Osteoblast (primary cell): ENCODE results near the gene ITPA. TPM values are rescaled to one million over a fixed set of nuclear protein-coding genes. Genes with fewer than 3 reads are reported as not detected.

Experiments
- DNase-seq: peaks from one replicate; pipeline ENCODE4 v3.0.0; 2011; ENCODE audit warnings: low spot score, mixed read lengths; ENCODE audit not compliant: insufficient read length; ENCODE audit errors: missing footprints
- H2AFZ ChIP-seq: 2 replicates; pipeline ENCODE4 v1.6.0; 2011; ENCODE audit warnings: mild to moderate bottlenecking, low read length
- H3K27ac ChIP-seq: 2 replicates; pipeline ENCODE4 v1.5.1; 2011; ENCODE audit warnings: mild to moderate bottlenecking, low read depth, low read length, moderate library complexity
- H3K27me3 ChIP-seq: 2 replicates; pipeline ENCODE4 v1.6.0; 2012; ENCODE audit warnings: mild to moderate bottlenecking, control low read depth, inconsistent platforms, low read length, moderate library complexity; ENCODE audit not compliant: insufficient read depth
- H3K36me3 ChIP-seq: 2 replicates; pipeline ENCODE4 v1.5.1; 2011; ENCODE audit warnings: mild to moderate bottlenecking, low read length, control low read depth, moderate library complexity; ENCODE audit not compliant: insufficient read depth
- H3K4me1 ChIP-seq: 2 replicates; pipeline ENCODE4 v1.5.1; 2011; ENCODE audit warnings: mild to moderate bottlenecking, low read length, control low read depth, moderate library complexity; ENCODE audit not compliant: insufficient read depth
- H3K4me2 ChIP-seq: 2 replicates; pipeline ENCODE4 v1.6.0; 2011; ENCODE audit warnings: mild to moderate bottlenecking, low read length; ENCODE audit not compliant: insufficient read depth
- H3K4me3 ChIP-seq: fragments of 200-600 bp; sonication (generic); 3 replicates; pipeline ENCODE4 v1.5.1; 2012; ENCODE audit warnings: mild to moderate bottlenecking, low read length, inconsistent platforms; ENCODE audit not compliant: insufficient read depth
- H3K79me2 ChIP-seq: 2 replicates; pipeline ENCODE4 v1.6.0; 2012; ENCODE audit warnings: mild to moderate bottlenecking, low read length, control low read depth, inconsistent platforms; ENCODE audit not compliant: insufficient read depth
- H3K9me3 ChIP-seq: 2 replicates; pipeline ENCODE4 v1.5.1; 2011; ENCODE audit warnings: low read depth, low read length, control low read depth
- H4K20me1 ChIP-seq: 2 replicates; pipeline ENCODE4 v1.6.0; 2012; ENCODE audit warnings: mild to moderate bottlenecking, low read length, control low read depth; ENCODE audit not compliant: insufficient read depth
- total RNA-seq: library from RNA; depleted of rRNA; stranded (reverse); fragments of >200 nt; gene quantifications from 2 replicates; pipeline ENCODE4 v1.2.3, GENCODE V29; 2012
- TF ChIP-seq, protein P1 (sequence below): IDR thresholded peaks from 2 replicates; pipeline ENCODE4 v1.5.1; 2011; ENCODE audit warnings: mild to moderate bottlenecking, low read depth, low read length, moderate library complexity; ENCODE audit errors: extremely low read depth

The ITPA gene
- total RNA-seq, result 29.8 and 34.0 TPM in 2 replicates

DNA sequence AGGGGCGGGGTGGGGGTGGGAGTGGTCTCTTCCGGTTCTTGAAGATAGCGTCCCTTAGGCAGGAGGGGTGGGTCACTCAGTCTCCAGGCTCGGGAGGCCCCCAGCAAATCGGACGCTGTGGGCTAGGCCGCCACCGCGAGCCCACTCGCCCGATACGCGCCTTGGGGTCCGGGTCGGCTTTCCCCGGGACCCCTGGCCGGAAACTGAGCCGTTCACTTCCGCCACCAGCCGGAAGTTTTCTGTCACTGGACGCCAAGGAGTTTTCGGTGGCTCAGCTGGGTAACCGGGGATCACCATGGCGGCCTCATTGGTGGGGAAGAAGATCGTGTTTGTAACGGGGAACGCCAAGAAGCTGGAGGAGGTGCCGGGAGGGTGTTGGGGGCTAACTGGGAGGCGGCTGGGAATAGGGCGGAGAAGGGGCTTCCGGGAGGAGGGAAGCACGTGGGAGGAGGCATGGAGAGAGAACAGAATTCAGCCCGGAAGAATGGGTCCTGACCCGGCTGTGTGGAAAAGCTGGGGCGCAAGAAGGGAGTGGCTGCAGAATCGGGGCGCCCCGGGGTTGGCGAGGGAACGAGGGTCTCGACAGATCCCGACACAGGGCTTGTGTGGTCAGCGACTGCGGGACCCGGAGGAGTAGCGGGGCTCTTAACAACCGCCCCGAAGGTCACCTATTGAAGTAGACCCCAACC, at the start of gene ITPA:
Gene ITPA (plus strand): TSS at position 242 of the 689 bp plus-strand sequence. CDS start 54 bp downstream, at position 296.
- H3K79me2 ChIP-seq, result peaks cover 55% of the 10 kb centered on the region

DNA sequence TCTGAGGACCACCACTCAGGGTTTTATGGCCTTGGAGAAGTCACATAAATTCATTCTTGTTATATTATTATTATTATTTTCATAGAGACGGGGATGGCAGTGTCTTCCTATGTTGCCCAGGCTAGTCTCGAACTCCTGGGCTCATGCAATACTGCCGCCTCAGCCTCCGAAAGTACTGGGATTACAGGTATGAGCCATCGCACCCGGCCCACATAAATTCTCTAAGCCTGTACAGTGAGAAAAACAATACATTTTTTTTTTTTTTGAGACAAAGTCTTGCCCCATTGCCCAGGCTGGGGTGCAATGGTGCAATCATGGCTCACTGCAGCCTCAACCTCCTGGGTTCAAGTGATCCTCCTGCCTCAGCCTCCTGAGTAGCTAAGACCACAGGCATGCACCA, 48.9 kb upstream of the ITPA start:
- DNase-seq, result peak; percentile 38
- H2AFZ ChIP-seq, result no peak overlapping the region
- H3K4me2 ChIP-seq, result peak overlapping the region; percentile 100

More for the DNA sequence above, at the start of gene ITPA:
- Histone ChIP-seq H3K4me1 (peaks cover 14% of the 10 kb centered on the region), H3K27ac (peak within 1 kb of the TSS; percentile 65), H3K36me3 (peaks cover 11% of the 10 kb centered on the region), H3K4me3 (peak within 1 kb of the TSS; percentile 98), H4K20me1 (no peaks in the 10 kb centered on the region), H2AFZ (peak within 1 kb of the TSS; percentile 95), H3K4me2 (peak within 1 kb of the TSS; percentile 85), H3K9me3 (no peaks in the 10 kb centered on the region), H3K27me3 (no peaks in the 10 kb centered on the region)
- TF ChIP-seq, protein P1, sequence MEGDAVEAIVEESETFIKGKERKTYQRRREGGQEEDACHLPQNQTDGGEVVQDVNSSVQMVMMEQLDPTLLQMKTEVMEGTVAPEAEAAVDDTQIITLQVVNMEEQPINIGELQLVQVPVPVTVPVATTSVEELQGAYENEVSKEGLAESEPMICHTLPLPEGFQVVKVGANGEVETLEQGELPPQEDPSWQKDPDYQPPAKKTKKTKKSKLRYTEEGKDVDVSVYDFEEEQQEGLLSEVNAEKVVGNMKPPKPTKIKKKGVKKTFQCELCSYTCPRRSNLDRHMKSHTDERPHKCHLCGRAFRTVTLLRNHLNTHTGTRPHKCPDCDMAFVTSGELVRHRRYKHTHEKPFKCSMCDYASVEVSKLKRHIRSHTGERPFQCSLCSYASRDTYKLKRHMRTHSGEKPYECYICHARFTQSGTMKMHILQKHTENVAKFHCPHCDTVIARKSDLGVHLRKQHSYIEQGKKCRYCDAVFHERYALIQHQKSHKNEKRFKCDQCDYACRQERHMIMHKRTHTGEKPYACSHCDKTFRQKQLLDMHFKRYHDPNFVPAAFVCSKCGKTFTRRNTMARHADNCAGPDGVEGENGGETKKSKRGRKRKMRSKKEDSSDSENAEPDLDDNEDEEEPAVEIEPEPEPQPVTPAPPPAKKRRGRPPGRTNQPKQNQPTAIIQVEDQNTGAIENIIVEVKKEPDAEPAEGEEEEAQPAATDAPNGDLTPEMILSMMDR, result no peak
- peak; percentile 93 for DNase-seq

DNA sequence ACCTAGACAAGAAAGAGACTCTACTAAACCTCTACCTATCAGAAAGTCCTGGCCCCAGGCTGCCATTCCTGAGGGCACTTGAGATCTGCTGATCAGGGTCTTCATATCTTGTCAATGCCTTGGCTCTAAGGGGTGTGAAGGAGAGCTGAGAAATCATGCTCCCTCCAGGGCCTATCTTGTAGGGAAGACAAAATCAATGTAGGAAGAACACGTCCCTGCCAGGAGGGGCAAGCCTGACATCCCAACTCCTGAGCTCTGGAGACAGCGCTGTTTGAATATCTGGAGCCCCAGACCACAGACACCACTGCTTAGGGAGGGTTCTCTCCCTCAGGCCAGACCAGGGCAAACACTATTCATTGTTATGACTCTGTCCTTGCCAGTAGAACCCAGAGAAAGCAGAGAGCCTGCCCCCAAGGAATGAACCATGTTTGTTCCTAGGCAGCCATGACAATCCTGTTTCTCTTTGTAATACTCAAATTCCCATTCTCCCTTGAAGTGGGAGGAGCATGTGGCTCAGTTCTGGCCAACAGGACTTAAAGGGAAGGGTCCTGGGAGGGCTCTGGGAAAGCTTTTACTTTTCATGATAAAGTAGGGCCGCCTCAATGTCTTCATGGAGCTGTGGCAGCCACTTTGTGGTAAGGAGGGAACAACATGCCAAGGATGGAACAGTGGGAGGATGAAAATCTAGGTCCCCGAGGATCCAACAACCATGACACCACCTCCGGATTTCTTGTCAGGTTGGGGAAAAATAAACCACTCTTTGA, 47.8 kb upstream of the ITPA start:
- Histone ChIP-seq H3K4me3 (no peak overlapping the region), H3K79me2 (peaks cover 35% of the 10 kb centered on the region), H3K9me3 (no peaks in the 10 kb centered on the region), H3K27me3 (no peaks in the 10 kb centered on the region), H3K27ac (no peak overlapping the region), H3K4me2 (no peak overlapping the region), H3K4me1 (peaks cover 19% of the 10 kb centered on the region), H4K20me1 (peaks cover 29% of the 10 kb centered on the region), H3K36me3 (no peaks in the 10 kb centered on the region), H2AFZ (peak overlapping the region; percentile 41)
- DNase-seq, result peak; percentile 80
- TF ChIP-seq, protein P1, result no peak

More for the DNA sequence above, 48.9 kb upstream of the ITPA start:
- Histone ChIP-seq H3K4me1 (peaks cover 19% of the 10 kb centered on the region), H3K9me3 (no peaks in the 10 kb centered on the region), H3K27ac (no peak overlapping the region), H3K36me3 (no peaks in the 10 kb centered on the region), H3K4me3 (no peak overlapping the region), H3K27me3 (no peaks in the 10 kb centered on the region), H3K79me2 (peaks cover 46% of the 10 kb centered on the region), H4K20me1 (peaks cover 35% of the 10 kb centered on the region)
- TF ChIP-seq, protein P1, result no peak

DNA sequence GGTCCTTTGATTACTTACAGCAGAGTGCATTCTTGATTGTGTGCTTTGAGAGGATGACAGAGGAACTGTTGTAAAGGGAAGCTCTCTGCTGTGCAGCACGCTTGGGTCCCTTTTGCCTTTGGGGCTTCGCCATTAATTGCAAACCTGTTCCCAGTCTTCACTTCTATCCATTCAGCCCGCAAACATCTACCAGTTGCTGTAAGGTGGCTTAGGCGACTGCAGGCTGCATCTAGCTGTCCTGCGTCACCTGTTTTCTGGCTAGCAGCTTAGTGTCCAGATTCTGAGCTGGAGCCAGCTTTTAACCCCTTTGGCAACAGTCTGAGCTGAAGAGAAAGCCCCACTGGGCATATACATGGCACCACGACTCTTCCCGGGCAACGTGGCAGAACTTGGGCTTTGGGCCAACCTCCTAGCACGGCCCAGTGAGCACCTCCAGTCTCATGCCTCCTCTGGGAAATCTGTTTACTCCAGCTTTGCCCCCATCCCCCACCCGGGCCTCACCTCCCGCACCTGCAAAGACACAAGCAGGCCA, 47.2 kb upstream of the ITPA start:
- TF ChIP-seq, protein P1, result no peak
- peaks cover 28% of the 10 kb centered on the region for H3K79me2 ChIP-seq
- H3K27ac ChIP-seq, result no peak overlapping the region
- no peak overlapping the region for H2AFZ ChIP-seq
- no peak overlapping the region for H3K4me2 ChIP-seq
- peak; percentile 74 for DNase-seq
- peaks cover 18% of the 10 kb centered on the region for H3K4me1 ChIP-seq
- no peaks in the 10 kb centered on the region for H3K9me3 ChIP-seq
- H3K27me3 ChIP-seq, result no peaks in the 10 kb centered on the region
- peaks cover 22% of the 10 kb centered on the region for H4K20me1 ChIP-seq
- H3K36me3 ChIP-seq, result no peaks in the 10 kb centered on the region
- H3K4me3 ChIP-seq, result no peak overlapping the region
